ENCODE results near the gene ZFYVE16.
"Not testable (repeated sequence)": the region's sequence is repeated elsewhere in the genome, so short reads cannot be mapped to it uniquely, and the experiment has no call there.

GRCh38 chr5:80400368-80400767, 7.5 kb upstream of the ZFYVE16 start:
- TF ChIP-seq POLR2A (IDR thresholded peaks at IDR 0.05; ENCODE audit: low read depth, low read length); POLR2AphosphoS5 (IDR thresholded peaks at IDR 0.05; ENCODE audit: low read depth, low read length); TAF1 (IDR thresholded peaks at IDR 0.05; ENCODE audit: low read depth, low read length); SPI1 (IDR thresholded peaks at IDR 0.05; ENCODE audit: low read depth, low read length); PAX5 (IDR thresholded peaks at IDR 0.05; ENCODE audit: insufficient read depth, low read length, severe bottlenecking); POU2F2 (IDR thresholded peaks at IDR 0.05; ENCODE audit: low read depth, low read length): not testable (repeated sequence)

All from GM12891 (cell line).